PC-9 (cell line): ENCODE data around the gene IFNA10. TPM values are rescaled to one million over a fixed set of nuclear protein-coding genes. Genes with fewer than 3 reads are reported as not detected.
A peak's percentile ranks its signal among the peaks of the same experiment; 100 is the strongest.
"Not testable (repeated sequence)": the region's sequence is repeated elsewhere in the genome, so short reads cannot be mapped to it uniquely, and the experiment has no call there.

Experiments
- Bru-seq: library from RNA; stranded (reverse); fragments of 400-500 nt; gene quantifications from one replicate; lab custom pipeline; 2021; lab: Mats Ljungman, UMichigan
- BruChase-seq, 2 experiments: library from RNA; stranded (reverse); fragments of 400-500 nt; gene quantifications; one replicate each; lab custom pipeline; 2021; lab: Mats Ljungman, UMichigan
- BruUV-seq: library from RNA; stranded (reverse); fragments of 400-500 nt; replicated peaks from 2 replicates; lab custom pipeline; 2021; lab: Mats Ljungman, UMichigan
- CTCF ChIA-PET: fragments of 300-600 bp; sonication (Branson Sonifier 250); formaldehyde crosslinking; loops from one replicate; lab custom pipeline; 2022; ENCODE audit warnings: antibody characterized with exemption; lab: Charles Lee
- POLR2A ChIA-PET: fragments of 300-600 bp; sonication (Branson Sonifier 250); formaldehyde crosslinking; loops from one replicate; lab custom pipeline; 2022; ENCODE audit warnings: antibody characterized with exemption; ENCODE audit not compliant: unreplicated experiment; lab: Charles Lee
- DNase-seq, 2 experiments: peaks; one replicate each; pipeline versions ENCODE4 v3.0.0 to v3.0.0-alpha.2; 2015 to 2022; ENCODE audit warnings: mixed read lengths in 1 of 2
- H2AFZ ChIP-seq: fragments of 200-600 bp; sonication (generic); 2 replicates; pipeline ENCODE4 v1.8.1; 2017; ENCODE audit warnings: antibody characterized with exemption
- H3F3A ChIP-seq: fragments of 200-600 bp; sonication (generic); 2 replicates; pipeline ENCODE4 v1.8.1; 2017; ENCODE audit warnings: antibody characterized with exemption, mild to moderate bottlenecking, low read depth; ENCODE audit not compliant: insufficient read depth
- H3K27ac ChIP-seq: fragments of 200-600 bp; sonication (generic); 2 replicates; pipeline ENCODE4 v1.6.1; 2016; ENCODE audit warnings: mixed run types
- H3K27me3 ChIP-seq: fragments of 200-600 bp; sonication (generic); 2 replicates; pipeline ENCODE4 v1.6.1; 2016; ENCODE audit warnings: low read depth, mixed run types; ENCODE audit not compliant: insufficient read depth
- H3K36me3 ChIP-seq: fragments of 200-600 bp; sonication (generic); 2 replicates; pipeline ENCODE4 v1.6.1; 2016; ENCODE audit warnings: low read depth, mixed run types
- H3K4me1 ChIP-seq: fragments of 200-600 bp; sonication (generic); replicated peaks from 2 replicates; pipeline ENCODE4 v1.6.1; 2016; ENCODE audit warnings: mixed run types; ENCODE audit not compliant: insufficient read depth
- H3K4me2 ChIP-seq: fragments of 200-600 bp; sonication (generic); 2 replicates; pipeline ENCODE4 v1.6.1; 2017; ENCODE audit warnings: mixed run types
- H3K4me3 ChIP-seq: fragments of 200-600 bp; sonication (generic); 2 replicates; pipeline ENCODE4 v1.6.1; 2016; ENCODE audit warnings: mixed run types
- H3K79me2 ChIP-seq: fragments of 200-600 bp; sonication (generic); 2 replicates; pipeline ENCODE4 v1.6.1; 2017; ENCODE audit warnings: low read depth, mixed run types
- H3K9me2 ChIP-seq: fragments of 200-600 bp; sonication (generic); 2 replicates; pipeline ENCODE4 v1.8.1; 2017; ENCODE audit warnings: mild to moderate bottlenecking; ENCODE audit not compliant: insufficient read depth
- H3K9me3 ChIP-seq: fragments of 200-600 bp; sonication (generic); 2 replicates; pipeline ENCODE4 v1.8.1; 2016; ENCODE audit warnings: low read depth; ENCODE audit not compliant: insufficient read depth
- H4K20me1 ChIP-seq: fragments of 200-600 bp; sonication (generic); 2 replicates; pipeline ENCODE4 v1.8.1; 2017; ENCODE audit not compliant: insufficient read depth
- CTCF ChIP-seq: fragments of 200-600 bp; sonication (generic); conservative IDR thresholded peaks from 2 replicates; pipeline ENCODE4 v1.6.1; 2017; ENCODE audit warnings: mixed run types, antibody characterized with exemption, mild to moderate bottlenecking, moderate library complexity
- EZH2 ChIP-seq: fragments of 200-600 bp; sonication (generic); IDR thresholded peaks from 2 replicates; pipeline ENCODE4 v1.8.0; 2017; ENCODE audit warnings: antibody characterized with exemption, low read depth
- intact Hi-C: fragments of 100-400 bp; cut with micrococcal nuclease; formaldehyde crosslinking; loops from one replicate; pipeline ENCODE4 v1.10.0; 2022; ENCODE audit not compliant: unreplicated experiment
- long read RNA-seq: library from polyadenylated mRNA; stranded (forward); transcript quantifications from one replicate; pipeline ENCODE4 v2.0.0, GENCODE V29; 2022
- total RNA-seq: library from RNA; stranded (reverse); gene quantifications from 2 replicates; pipeline ENCODE4 v1.2.3, GENCODE V29; 2021

Gene IFNA10
- not detected in 2 replicates for total RNA-seq
- Bru-seq, nascent RNA: not detected
- not detected for BruChase-seq, experiment 1, labeled RNA remaining after a 2-hour chase
- not detected for BruChase-seq, experiment 2, labeled RNA remaining after a 6-hour chase
- long read RNA-seq: 0 reads

- BruUV-seq, H3F3A ChIP-seq, H3K4me2 ChIP-seq, DNase-seq, H3K27me3 ChIP-seq, H3K4me3 ChIP-seq, H4K20me1 ChIP-seq, H3K4me1 ChIP-seq, H2AFZ ChIP-seq, CTCF ChIA-PET, H3K79me2 ChIP-seq, intact Hi-C loops, H3K36me3 ChIP-seq, H3K9me3 ChIP-seq, H3K9me2 ChIP-seq, H3K27ac ChIP-seq: not testable (repeated sequence)
- POLR2A ChIA-PET: interaction anchor here (0.6 kb wide), 1 partner anchor 159 kb away, joined by 5 read pairs; no protein-coding TSS in a partner anchor
These were observed at the start of gene IFNA10 for GRCh38 chr9:21207043-21207442. IFNA10 (minus strand) TSS chr9:21207143; CDS start chr9:21207097, 46 bp downstream.

DNA sequence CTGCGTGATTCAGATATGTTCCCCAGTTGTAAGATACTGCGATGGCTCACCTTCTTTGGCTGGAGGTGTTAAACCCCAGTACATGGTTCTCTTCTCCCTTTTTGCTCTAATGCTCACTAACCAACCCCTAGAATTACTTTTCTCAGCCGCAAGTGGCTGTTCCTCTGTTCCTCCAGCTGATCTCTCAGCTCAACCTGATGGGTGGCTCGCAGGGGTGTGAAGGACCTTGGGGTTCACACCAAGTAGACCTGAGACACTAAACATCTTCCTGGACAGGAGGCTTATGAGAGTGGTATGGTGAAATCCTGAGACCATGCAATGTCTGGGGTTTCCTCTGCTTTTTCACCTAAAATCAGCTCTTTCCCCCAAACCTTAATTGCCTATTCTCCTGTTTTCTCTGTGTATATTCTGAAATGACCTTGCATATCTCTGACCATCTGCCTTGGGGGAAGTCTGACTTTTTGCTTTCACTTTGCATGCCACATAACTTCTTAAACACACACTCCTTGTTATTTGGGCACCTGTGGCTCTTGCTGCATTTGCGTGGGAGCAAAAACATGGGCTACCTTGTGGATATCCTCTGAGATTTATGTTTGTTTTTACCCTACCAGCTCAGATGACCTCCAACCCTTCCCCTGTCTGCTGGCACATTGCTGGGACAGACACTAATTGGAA is 48.7 kb upstream of the IFNA10 start:
- ChIA-PET POLR2A (no interaction called here), CTCF (no interaction called here)
- Histone ChIP-seq H3K4me1 (no peaks in the 10 kb centered on the region), H3K36me3 (no peaks in the 10 kb centered on the region), H3K79me2 (no peaks in the 10 kb centered on the region), H3K4me3 (no peak overlapping the region), H3K27me3 (no peaks in the 10 kb centered on the region), H2AFZ (no peak overlapping the region), H3K4me2 (no peak overlapping the region), H4K20me1 (no peaks in the 10 kb centered on the region), H3K9me2 (no peaks in the 10 kb centered on the region), H3F3A (no peaks in the 10 kb centered on the region), H3K27ac (no peak overlapping the region), H3K9me3 (no peaks in the 10 kb centered on the region)
- TF ChIP-seq EZH2: no peak
- no peak for TF ChIP-seq CTCF
- intact Hi-C loops: no loop called here
- no peak for DNase-seq
- BruUV-seq: no TSS peak

DNA sequence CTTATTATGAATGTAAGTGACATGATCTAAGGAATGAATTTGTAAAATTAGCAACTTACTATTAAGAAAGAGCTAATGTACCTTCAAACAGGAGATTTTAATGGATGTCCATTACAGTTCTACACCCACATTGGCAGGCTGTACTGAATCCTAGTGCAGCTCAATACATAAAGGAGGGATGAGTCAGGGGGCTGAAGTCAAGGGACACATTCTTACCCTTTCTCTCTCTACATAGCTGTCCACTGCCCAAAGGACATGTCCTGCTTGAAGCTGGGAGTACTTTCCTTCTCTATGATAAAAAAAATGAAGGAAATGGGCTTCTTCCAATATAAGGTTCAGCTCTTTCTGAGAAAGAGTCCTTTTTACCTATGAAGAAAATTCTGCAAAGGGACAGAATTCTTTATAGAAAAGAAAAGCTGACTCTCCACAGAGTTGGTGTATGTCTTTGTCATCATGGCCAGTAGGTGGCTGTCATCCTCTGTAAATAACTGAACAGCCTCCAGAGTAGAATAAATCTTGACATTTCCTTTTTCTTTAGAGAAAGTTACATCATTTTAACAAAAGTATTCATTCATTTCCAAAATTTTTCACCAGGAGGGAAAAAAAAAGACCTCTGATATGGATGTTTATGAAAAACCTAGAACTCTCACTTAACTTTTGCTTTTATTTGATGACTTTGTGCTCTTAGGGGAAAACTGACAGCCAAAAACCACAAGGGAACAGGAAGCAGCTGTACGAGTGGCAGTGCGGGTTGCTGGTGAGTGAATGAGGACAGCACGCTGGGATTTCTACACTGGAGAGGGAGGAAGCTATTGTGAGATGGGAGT is 46.0 kb upstream of the IFNA10 start:
- Histone ChIP-seq H3K9me3 (no peaks in the 10 kb centered on the region), H2AFZ (no peak overlapping the region), H3K27me3 (no peaks in the 10 kb centered on the region), H3K79me2 (no peaks in the 10 kb centered on the region), H4K20me1 (no peaks in the 10 kb centered on the region), H3K4me1 (no peaks in the 10 kb centered on the region), H3K9me2 (no peaks in the 10 kb centered on the region), H3K4me3 (no peak overlapping the region), H3K27ac (no peak overlapping the region), H3K36me3 (no peaks in the 10 kb centered on the region), H3F3A (no peaks in the 10 kb centered on the region), H3K4me2 (peak overlapping the region; percentile 50)
- intact Hi-C loops: loop anchor here (5.0 kb wide), 4 partner anchors 64 to 559 kb away; partner anchors contain the start of gene IFNA8
- CTCF ChIA-PET: interaction anchor here (0.6 to 1.2 kb wide), 4 partner anchors 12 to 1054 kb away, joined by 3 to 7 read pairs (median 3); no protein-coding TSS in a partner anchor
- TF ChIP-seq CTCF: peak; percentile 74
- no peak for TF ChIP-seq EZH2
- no TSS peak for BruUV-seq
- POLR2A ChIA-PET: interaction anchor here (0.7 kb wide), 1 partner anchor 194 kb away, joined by 4 read pairs; no protein-coding TSS in a partner anchor
- peak in 1 of 2 experiments; percentile 5 for DNase-seq
